GM18868 (cell line): ENCODE data around the gene PEX14.

Experiments
- ATAC-seq: cut with Tn5 transposase; IDR thresholded peaks from one replicate; pipeline ENCODE4 v1.9.1; 2021; ENCODE audit warnings: mild to moderate bottlenecking, moderate library complexity; ENCODE audit not compliant: unreplicated experiment

The PEX14 gene

DNA sequence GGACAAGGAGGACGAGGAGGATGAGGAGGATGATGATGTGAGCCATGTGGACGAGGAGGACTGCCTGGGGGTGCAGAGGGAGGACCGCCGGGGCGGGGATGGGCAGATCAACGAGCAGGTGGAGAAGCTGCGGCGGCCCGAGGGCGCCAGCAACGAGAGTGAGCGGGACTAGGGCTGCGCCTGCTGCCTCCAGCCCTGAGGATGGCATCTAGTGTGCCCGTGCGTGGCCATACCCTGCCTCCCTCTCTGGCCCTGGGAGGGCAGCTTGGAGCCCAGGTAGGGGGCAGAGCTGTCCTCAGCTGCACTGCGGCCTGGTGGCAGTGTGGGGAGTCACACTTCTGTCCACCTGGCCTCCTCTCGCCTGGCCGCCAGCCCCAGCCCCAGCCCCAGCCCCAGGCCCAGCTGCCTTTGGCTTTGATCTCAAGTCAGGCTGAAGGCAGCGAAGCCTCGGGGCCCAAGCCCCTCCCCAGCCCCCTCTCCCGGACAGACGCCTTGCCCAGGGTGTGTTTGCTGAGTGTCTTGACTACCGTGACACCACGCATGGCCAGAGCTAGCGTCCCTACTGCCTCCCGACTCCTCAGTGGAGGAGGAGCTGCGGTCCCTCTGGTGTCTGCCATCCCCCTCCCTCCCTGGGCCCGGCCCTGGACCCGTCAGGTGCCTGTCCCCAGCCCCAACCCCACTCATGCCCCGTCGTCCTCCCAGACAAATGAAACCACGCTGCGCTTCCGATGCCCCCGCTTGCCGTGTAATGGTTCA, 155.2 kb downstream of the PEX14 start:
- ATAC-seq = no peak

DNA sequence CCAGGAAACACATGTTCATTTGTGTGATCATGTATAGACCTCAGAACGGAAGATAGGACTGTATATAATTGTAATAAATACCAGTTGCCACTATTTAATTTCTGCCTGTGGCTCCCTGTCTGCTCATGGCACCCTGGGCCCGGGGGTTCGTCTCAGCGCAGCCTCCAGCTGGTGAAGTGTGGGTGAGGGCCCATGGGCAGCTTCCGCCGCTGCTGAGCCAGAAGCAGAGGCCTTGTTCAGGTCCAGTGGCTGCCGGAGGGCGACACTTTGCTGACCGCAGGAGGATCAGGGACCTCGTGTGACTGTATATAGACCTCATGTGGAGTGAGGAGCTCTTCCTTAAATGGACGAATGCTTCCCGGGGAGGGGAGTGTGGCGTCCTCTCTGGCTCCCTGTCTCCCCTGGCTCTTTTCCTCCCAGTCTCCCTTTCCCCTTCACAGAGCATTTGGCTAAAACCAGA, 155.9 kb downstream of the PEX14 start:
- no peak for ATAC-seq

DNA sequence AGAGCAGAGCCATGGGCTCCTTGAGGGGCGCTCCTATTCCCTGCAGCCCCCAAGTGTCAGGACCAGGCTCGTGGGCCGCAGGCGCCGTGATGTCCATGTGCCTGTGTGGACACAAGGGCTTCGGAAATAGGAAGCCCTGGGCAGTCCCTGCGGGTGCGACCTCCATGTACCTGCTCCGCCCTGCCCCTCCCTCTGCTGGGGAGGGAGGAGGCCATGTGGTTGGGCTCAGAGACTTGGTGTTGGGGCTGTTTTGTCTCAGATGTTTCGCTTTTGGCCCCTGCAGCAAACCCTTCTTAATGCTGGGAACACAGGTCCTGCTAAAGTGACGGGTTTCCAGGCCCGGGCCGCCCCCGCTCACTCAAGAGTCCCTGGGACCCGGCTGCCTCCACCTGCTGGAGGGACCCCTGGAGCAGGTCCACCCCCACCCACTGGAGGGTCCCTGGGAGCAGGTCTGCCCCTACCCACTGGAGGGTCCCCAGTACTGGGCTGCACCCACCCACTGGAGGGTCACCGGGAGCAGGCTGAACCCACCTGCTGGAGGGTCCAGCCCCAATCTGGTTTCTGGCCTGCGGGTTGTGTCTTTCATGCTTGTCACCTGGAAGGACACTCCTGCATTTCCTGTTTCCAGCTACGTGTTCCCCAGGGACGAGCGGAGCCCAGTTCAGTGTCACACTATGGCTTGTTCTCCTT, 156.5 kb downstream of the PEX14 start:
- no peak for ATAC-seq

DNA sequence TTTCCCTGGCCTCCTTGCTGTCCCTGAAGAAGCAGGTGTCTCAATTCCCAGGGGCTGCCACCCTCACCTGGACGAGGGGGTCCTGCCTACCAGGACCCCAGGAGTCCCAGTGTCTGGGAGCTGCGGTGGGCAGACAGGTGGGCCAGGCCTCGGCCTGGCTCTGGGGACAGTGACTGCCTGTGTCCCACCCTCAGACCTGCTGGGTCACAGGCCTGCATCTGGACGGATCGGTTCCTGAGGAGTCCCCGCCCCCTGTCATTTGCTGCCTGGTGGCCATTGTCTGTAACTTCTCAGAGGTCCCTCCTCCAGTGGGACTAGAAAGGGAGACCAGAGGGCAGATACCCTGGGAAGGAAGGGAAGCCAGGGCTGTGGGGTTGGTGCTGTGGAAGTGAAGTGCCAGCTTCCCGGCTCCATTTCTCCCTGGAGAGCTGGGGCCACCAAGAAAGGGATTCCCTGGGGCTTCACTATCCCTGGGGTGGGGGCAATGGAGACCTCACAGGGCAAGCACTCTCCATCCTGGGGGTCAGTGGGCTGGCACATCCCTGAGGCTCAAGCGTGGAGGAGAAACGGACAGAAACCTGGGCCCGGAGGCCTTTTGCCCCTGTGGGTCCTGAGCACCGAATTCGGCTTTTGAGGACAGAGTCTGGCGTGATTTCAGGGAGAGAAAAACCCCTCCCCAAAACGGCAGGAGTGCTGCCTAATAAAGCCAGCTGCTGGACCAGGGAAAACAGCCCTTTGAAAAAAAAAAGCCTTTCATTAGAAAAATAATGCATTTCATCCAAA, 157.3 kb downstream of the PEX14 start:
- ATAC-seq = no peak

DNA sequence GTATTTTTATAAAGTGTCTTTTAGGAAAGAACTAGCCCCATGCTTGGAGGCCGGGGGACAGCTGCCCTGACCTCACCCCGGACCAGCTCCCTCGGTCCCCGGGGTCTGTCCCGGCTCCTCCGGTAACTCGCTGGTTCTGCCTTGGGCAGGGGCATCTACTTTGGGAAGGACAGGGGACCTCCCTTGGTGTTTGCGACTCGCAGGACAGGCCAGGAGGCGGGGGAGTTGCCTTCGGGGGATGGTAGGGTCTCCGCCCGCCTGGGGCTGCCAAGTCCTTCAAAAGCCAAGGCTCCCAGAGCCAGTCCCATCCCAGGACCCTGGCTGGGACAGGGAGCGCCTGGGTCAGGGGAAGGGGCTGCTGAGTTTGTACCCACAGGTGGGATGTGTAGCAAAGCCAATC, 157.9 kb downstream of the PEX14 start:
- ATAC-seq = no peak

DNA sequence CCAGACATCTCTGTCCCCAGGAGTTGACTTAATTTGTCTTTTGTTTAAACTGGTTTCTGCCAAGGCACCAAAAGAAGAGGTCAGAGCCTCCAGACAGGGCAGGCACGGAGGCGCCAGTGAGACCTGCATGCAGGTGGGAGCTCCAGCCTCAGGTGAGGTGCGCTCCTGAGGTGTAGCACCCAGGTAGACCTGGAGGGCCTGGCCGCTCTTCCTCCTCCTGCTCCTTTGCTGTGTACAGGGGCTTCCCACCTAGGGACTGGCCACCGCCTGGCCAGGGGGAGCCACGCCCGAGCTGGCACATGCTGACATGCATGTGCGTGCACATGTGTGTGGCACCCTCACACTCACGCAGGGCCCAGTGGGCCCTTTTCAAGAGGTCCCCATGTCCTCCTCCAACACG, 158.7 kb downstream of the PEX14 start:
- ATAC-seq = no peak

DNA sequence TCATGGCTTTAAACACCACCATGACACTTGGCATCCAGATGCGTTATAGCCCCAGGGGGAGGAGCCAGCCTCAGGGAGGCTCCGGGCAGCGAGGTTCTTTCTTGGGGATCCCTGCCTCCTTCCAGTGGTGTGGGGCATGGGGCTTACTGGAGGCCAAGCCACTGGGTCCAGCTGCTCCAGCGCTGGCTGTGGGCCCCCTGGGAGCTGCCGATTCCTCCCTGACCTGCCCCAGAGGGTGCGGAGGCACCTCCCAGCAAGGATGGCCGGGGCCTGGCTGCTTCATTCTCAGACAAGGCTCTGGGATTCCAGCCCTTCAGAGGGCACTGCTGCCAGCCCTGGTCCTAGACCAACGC, 159.3 kb downstream of the PEX14 start:
- ATAC-seq = no peak

DNA sequence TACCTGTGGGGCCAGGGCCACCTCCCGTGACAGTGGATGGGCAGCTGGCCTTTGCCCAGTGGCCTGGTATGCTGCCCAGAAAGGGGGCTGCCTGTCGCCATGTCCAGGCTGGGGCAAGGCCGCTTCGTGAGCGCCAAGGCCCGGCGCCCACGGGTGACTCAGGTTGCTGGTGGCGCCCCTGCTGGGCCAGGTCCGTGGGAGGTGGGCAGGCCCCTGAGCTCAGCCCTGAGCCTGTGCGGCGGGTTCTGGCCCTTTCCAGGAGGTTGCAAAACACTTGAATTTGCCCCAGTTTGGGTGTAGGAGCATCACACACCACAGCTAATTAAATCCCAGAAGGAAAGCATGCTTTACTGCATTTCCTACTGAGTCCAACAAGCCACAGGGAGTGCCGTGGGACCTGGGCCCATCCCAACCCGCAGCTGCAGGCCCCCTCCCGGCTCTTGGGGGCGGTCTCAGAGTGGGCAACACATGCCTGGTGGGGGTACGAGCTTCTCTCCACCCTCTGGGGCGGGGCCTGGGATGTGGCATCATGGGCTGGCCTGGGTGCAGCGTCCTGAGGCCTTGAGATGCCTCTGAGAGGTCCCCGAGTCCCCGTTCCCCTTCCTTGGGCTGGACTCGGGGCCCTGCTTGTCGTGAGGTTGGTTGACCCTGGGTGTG, 159.8 kb downstream of the PEX14 start:
- ATAC-seq = no peak

DNA sequence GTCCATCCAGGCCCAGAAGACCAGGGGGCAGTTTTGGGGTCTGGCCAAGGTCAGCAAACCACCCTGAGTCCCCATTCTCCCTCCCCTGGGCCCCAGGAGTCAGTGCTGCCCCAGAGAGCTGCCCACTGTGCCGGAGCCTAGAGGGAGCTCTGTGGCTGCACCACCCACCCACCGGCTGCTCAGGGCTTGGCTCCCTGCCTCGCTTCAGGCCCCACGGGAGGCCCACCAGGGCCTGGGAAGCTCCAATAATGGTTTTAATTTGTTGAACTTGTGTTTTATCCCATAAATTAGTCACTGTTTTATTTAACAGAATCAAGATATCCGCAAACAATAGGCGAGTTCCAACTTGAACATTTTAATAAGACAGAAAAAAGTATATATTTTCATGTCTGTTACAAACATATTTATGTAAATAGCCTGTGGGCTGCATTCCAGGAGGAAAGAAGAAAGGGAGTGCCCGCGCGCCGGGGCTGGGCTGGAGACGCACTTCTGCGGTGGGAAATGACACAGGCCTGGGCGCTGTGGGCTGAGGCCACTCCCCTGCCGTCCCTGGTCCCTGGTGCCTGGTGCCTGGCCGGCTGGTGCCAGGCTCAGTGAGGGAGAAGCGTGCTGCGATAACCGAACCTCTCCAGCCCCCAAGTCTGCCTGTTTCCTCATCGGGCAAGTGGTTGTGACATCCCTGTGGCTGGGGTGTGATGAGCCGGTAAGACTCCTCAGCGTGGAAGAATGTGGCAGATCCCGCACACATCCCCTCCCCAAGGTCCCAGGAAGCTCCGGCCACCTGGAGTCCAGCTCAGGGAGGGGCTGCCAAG, 160.5 kb downstream of the PEX14 start:
- ATAC-seq = no peak

DNA sequence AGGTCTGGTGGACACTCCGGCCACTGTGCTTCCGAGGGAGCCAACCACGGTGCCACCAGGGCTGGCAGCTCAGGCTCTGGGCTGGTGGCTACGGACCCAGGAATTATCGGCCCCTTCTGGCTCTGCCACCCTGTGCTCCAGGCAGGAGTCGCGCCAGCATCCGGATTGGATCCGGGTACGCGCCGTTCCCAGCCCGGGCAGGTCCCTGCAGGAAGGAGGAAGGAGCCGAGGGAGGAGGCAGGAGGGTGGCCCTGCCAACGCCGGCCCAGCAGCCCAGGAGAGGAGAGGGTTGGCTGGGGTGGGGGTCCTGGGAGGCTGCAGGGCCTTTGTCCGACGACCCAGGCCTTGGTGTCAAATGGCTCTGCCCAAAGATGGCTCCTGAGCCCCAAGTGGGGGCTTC, 161.2 kb downstream of the PEX14 start:
- no peak for ATAC-seq

DNA sequence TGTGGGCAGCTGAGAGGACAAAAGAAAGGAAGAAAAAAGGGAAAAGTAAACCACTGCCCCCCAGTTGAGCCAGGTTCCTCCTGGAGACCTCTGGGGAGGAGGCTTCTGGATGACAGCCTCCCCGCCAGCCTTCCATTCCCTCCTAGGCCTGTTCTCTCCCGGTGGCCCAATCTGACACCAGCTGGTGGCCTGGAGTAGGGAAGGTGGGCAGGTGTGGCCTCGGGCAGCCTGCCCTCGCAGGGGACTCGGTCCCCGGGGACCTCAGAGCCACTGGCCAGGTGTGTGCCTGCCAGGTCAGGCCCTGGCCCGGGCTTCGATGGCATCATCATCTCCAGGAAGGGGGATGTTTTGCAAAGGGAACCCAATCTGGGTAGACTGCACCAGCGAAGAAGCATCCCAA, 162.7 kb downstream of the PEX14 start:
- ATAC-seq = no peak

DNA sequence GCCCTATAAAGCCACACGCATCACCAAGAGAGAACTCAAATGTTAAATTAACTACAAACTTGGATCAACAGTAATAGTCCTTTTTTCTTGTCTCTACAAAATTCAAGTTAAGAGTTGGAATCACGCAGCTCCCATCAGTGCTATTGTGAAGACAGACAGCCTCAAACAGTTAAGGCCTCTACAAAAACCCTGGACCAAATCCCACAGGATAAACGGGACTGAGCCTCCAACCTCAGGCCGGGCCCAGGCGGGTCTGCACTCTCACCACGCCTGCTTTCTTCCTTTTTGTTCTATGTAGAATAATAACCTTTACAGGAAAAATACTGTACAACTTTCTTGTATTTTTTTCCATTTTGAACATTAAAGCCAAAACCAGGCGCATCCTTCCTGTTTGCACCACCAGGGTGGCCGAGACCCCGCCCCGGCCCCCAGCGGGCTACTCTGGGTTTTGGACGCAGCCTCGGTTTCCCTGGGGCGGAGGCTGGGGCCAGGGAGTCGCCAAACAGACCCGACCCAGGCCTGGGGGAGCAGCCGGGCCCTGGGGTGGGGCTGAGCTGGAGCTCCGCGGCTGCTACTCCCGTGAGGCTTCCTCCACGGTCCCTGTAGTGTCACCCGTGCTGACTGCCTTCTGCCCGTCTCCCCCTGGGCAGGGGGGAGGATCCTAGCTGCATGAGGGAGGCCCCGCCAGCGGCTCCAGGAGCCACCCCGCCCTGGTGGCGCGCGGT, 163.2 kb downstream of the PEX14 start:
- no peak for ATAC-seq

DNA sequence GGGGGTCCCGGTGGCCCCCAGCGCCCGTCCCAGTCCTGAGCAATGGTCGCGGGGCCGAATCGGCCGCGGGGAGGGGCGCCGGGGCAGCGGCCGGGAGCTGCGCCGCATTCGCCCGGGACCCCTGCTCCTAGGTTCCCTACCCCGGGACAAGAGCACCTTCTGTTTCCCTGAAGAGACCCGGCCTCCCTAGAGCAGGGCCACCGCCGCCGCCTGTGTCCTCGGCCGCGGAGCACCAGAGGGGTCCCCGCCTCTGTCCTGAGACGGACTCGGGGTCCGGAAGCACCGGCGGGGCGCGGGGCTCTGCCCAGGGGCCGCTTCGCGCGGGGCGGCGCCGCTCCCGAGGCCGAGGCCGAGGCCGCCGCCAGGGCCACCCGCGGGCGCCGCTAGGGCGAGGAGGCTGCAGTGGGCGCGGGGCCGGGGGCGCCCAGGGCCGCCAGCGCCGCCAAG, 163.8 kb downstream of the PEX14 start:
- ATAC-seq = no peak

DNA sequence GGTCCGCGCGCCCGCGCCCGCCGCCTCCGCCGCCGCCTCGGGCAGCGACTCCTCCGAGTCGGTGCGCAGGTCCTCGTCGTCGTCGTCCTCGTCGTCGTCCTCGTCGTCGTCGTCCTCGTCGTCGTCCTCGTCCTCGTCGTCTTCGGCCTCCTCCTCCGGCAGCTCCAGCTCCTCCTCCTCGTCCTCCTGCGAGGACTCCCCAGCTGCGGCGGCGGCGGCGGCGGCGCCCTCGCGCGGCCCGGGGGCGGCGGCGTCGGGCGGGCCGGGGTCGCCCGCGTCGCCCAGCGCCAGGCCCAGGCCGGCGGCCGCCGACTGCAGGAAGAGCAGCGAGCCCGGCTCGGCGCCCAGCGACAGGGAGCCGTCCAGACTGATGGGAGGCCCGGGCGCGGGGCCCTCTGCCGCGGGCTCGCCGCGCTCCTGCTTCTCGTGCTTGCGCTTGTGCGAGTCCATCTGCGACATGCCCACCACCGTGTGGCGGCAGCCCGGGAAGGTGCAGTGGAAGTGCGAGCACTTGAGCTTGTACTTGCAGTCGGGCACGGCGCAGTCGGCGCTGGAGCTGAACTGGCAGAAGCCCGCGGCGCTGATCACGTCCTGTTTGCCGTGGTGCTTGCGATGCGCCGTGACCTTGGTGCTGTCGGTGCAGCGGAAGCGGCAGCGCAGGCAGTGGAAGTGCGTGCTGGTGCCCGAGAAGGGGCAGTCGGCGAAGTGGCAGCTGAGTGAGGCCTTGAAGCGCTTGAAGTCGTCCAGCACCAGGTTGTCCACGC, 164.4 kb downstream of the PEX14 start:
- no peak for ATAC-seq

DNA sequence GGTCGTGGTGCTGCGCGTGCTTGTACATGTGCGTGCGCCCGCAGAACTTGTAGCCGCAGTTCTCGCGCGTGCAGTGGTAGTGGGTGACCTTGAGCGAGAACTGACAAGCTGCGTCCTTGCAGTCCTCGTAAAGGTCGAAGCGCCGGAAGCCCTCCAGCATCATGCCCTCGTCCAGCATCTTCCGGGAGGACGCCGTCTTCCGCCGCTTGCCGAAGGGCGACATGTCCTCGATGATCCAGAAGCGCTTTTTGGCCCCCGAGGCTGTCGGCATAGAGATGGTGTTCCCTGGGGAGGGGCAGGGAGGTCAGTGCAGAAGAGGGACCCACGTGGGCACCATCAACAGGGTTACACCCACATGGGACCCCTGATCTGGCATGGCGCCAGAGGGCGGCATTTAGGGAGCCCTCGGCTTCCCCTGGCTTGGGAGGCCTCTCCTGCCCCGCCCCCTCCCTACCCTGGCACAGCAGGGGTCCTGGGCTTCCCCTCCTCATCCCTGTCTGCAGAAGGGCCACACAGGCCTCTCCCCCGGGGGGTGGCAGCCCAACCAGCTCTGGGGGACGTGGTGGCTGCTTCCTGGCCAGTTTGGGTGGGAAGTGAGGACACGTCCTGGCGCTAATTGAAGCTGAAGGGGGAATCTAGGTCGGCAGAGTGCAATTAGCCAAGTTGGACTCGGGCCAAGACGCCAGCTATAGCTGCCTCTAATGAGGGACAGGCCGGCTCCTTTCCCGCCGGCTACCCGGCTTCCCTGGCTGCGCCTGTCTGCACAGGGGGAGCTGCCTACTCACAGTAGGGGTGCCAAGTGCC, 165.2 kb downstream of the PEX14 start:
- ATAC-seq = no peak

DNA sequence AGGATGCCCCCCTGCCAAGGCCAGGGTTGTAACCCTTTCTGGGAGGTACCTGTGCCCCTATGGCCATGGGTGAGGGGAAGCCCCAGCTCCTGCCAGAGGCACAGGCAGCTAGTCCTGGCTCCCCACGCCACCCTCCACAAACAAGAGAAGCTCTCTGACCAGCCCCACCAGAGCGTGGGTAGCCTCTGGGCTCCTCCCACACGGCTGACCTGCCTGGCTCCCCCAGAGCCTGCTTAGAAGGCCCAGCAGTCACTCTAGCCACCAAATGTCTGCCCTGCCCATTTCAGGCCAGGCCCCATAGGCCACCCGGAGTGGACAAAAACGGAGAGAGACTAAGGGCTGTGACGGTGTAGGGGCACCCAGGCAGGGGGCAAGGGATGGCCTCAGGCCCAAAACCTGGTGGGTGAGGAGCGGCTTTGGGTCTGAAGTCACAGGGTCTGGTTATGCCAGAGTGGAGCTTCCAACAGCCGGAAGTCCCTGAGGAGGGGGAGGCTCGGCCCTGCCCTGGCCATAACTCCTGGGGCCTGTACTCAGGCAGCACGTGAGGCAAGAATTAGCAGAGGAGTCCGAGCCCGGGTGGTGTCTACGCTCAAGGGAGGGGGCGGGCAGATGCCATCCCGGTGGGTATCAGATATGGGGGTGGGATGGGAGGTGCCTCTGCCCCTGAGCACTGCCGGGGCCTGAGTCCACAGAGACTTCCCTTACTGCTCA, 166.2 kb downstream of the PEX14 start:
- ATAC-seq = no peak

DNA sequence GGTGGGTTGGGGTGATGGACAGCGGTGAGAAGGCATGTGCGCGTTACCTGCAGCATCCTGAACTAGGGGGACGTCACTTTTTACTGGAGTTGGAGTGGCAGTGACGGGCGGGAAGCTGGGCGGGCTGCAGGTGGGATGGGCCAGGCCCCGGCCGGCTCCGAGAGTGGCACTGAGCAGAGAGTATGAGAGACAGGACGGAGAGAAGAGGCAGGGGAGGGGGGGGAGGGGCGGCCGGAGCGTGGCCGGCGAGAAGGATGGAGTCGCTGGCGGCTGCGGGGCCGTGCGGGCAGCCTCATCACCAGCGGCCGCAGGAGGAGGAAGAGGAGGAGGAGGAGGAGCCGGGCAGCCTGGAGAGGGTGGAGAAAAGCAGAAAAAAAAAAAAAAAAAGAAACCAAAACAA, 167.2 kb downstream of the PEX14 start:
- ATAC-seq = no peak
